ENCODE measurements around the gene RUNX3. TPM values are rescaled to one million over a fixed set of nuclear protein-coding genes. Genes with fewer than 3 reads are reported as not detected.
A peak's percentile ranks its signal among the peaks of the same experiment; 100 is the strongest.

RUNX3 gene
- total and polyA plus RNA-seq, 10 donors: 17.3 to 76.3 (median 49.3) TPM

- Histone ChIP-seq H3K9me3 (no peaks in the 10 kb centered on the region), H3K4me3 (no peak overlapping the region), H3K27me3 (replicated peaks in 1 of 7) (no peaks in the 10 kb centered on the region), H3K36me3 (no peaks in the 10 kb centered on the region), H3K27ac (no peak overlapping the region), H3K4me1 (peaks cover 0 to 29% (median 21%) of the 10 kb centered on the region in 6 donors)
- 67 to 72% (median 69%) methylated on average over 9 of the region's 9 CpGs for WGBS, 5 donors
- no peak for DNase-seq
- intact Hi-C loops (cut with DNase I; ENCODE audit: low total_unique reads): no loop called here
- peak in 5 of 11 experiments; percentile 6 to 34 (median 17) for TF ChIP-seq CTCF (IDR thresholded peaks at IDR 0.05 in 8 of 11, conservative IDR thresholded peaks at IDR 0.05 in 3 of 11)
- no peak for TF ChIP-seq POLR2A (IDR thresholded peaks at IDR 0.05)
Measured at GRCh38 chr1:24948079-24948827, 18.2 kb upstream of the RUNX3 start.

- Histone ChIP-seq H3K4me1 (peaks cover 0 to 17% (median 10%) of the 10 kb centered on the region in 6 donors), H3K36me3 (no peaks in the 10 kb centered on the region), H3K9me3 (no peaks in the 10 kb centered on the region), H3K27me3 (replicated peaks in 1 of 7) (no peaks in the 10 kb centered on the region), H3K27ac (no peak overlapping the region), H3K4me3 (no peak overlapping the region)
- 70 to 80% (median 79%) methylated on average over 10 to 13 of the region's 13 CpGs for WGBS, 5 donors
- intact Hi-C loops (cut with DNase I; ENCODE audit: low total_unique reads): no loop called here
- TF ChIP-seq POLR2AphosphoS5 (IDR thresholded peaks at IDR 0.05): no peak
- TF ChIP-seq CTCF (IDR thresholded peaks at IDR 0.05 in 8 of 11, conservative IDR thresholded peaks at IDR 0.05 in 3 of 11): no peak
- no peak for TF ChIP-seq POLR2A (IDR thresholded peaks at IDR 0.05)
- DNase-seq: no peak
Measured at GRCh38 chr1:24946861-24947658, 17.0 kb upstream of the RUNX3 start.

- Histone ChIP-seq H3K27ac (no peak overlapping the region), H3K36me3 (no peaks in the 10 kb centered on the region), H3K9me3 (no peaks in the 10 kb centered on the region), H3K27me3 (replicated peaks in 1 of 7) (no peaks in the 10 kb centered on the region), H3K4me1 (peaks cover 0 to 16% (median 7%) of the 10 kb centered on the region in 6 donors), H3K4me3 (no peak overlapping the region)
- 89 to 94% (median 92%) methylated on average over 10 of the region's 10 CpGs for WGBS, 5 donors
- no peak for DNase-seq
- TF ChIP-seq POLR2A (IDR thresholded peaks at IDR 0.05) (no peak), CTCF (IDR thresholded peaks at IDR 0.05 in 8 of 11, conservative IDR thresholded peaks at IDR 0.05 in 3 of 11) (no peak), POLR2AphosphoS5 (IDR thresholded peaks at IDR 0.05) (no peak)
- intact Hi-C loops (cut with DNase I; ENCODE audit: low total_unique reads): no loop called here
Measured at GRCh38 chr1:24945354-24946326, 15.6 kb upstream of the RUNX3 start.
